Hippocampal formation (tissue), 2 donors: Measurements from ENCODE around the gene SHISA3.

ENCODE experiments used
- DNase-seq, 2 donors: peaks; one replicate each; lab custom pipeline; 2025; lab: John Stamatoyannopoulos, UW

The SHISA3 gene

GRCh38 chr4:42391981-42392380, 5.3 kb upstream of the SHISA3 start:
- DNase-seq = no peak

GRCh38 chr4:42392436-42392835, 4.9 kb upstream of the SHISA3 start:
- DNase-seq = no peak

GRCh38 chr4:42395595-42395994, 1.7 kb upstream of the SHISA3 start:
- no peak for DNase-seq

DNA sequence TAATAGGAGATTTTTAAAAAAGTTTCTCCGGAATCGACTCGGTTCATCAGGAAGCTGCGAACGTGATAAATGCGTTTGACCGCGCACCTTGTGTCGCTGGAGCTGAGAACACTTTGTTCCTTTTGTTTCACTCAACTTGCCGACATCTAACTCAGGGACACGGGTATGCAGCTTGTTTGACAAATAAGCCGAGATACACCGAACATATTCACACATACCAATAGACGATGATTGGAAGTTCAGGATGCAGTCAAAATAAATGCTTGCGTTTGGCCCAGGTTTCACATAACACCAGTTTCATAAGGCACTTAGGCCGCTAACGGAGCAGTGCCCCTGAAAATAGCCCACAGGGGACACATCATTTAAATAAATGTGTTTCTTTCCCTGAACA, 932 bp upstream of the SHISA3 start:
- DNase-seq = no peak

DNA sequence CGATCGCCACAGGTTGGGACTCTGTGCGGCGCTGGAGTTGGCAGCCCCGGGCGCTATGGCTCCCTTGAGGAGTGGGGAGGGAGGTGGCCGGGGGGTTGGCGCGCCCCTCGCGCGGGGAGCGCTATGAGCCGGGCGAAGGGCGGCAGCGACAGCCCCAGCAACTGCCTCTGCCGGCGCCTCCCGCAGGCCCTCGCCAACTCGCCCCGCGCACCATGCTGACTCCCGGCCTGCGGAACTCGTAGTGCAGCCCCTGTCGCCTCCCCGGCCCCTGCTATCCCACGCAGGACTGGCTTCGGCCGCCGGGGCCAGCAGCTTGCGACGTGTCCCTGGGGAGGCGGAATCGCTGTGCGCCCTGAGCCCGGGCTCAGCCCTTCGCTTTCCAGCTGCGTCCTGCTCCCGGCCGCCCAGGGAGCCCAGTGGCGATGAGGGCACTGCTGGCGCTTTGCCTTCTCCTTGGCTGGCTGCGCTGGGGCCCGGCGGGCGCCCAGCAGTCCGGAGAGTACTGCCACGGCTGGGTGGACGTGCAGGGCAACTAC, 415 bp downstream of the SHISA3 start:
- no peak for DNase-seq

- no peak for DNase-seq
These were observed 1.0 kb downstream of the SHISA3 start for GRCh38 chr4:42398171-42398870.

DNA sequence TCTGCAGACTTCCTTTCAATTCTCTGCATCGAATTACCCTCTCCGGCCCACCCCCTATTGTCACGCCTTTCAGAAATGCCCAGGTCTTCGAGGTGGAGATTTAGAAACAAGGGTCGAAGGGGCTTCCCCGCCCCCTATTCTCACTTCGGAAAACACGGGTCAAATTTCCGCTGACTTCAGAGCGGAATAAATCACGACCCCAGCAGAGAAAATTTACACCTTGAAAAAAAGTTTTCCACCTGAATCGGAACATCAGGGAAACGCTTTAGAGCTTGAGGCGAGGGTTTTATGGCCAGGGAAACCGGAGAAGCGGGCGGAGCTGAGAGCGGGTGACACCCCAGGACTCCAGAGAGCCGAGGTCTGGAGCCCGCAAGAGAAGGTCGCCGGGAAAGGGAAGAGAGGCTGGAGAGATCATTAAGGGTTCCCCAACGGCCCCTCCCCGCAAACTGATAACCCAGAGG, 1.6 kb downstream of the SHISA3 start:
- no peak for DNase-seq

GRCh38 chr4:42399393-42399792, 2.1 kb downstream of the SHISA3 start:
- no peak for DNase-seq

DNA sequence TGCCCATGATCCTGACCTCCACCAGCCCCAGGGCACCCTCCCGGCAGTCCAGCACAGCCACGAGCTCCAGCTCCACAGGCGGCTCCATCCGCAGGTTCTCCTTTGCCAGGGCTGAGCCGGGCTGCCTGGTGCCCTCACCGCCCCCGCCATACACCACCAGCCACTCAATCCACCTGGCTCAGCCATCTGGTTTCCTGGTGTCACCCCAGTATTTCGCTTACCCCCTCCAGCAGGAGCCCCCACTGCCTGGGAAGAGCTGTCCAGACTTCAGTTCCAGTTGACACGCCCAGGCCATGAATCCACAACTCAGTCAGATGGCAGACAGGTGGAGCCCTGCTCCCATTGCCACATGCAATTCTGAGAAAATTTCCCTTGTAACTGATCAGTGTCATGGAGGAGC, 3.9 kb downstream of the SHISA3 start:
- no peak for DNase-seq

DNA sequence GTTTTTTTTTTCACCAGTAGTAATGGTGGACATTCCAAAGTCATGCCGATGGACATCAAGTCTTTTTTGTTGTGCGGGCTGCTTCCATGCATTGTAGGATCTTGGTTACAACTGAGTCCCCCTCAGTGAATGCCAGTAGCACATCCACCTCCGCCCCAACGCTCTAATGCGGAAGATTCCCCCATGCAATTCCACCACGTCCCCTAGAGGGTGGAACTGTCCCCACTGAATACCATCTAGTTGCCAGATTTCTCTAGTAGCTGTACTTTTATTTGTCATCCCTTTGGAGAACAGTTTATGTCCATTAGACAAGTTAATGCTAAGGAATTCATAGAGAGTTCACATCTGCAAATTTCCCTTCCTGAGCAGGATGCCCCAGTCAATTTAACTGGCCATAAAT, 6.7 kb downstream of the SHISA3 start:
- no peak for DNase-seq

- no peak for DNase-seq
These were observed 13.2 kb downstream of the SHISA3 start for GRCh38 chr4:42410446-42410845.

DNA sequence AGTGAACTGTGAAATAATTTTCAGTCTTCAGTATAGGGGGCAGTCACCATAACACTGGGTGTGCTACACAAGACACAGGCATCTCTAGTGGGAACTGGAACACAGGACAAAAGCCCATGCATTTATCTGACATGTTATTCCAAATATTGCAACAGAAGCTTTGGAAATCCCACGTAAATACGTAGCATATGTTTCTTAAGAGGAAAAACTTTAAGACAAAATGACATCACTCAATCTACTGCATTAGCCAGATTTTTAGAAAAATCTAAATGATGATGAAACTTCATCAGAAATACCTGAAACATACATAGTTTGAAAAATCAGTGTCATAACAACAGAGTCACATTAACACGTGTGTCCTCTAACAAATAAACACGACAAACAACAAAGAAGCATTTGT, 14.5 kb downstream of the SHISA3 start:
- DNase-seq = no peak

DNA sequence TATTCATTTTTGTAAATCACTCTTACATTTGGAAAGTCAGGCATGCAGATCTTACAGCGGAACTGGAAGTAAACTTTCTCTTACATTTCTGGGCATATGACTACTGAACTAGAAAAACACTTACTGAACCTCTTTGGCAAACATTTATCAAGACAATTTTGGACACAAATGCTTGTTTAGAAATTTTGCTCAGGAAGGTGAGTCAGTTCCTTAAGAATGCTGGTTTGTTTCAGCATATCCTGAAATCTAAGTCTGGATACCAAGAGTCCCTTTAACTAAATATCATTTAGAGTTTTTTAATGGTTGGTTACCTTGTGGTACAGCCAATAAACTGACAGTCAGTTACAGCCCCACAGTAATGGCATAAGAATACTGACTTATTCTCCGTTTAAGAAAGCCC, 15.0 kb downstream of the SHISA3 start:
- DNase-seq = no peak

DNA sequence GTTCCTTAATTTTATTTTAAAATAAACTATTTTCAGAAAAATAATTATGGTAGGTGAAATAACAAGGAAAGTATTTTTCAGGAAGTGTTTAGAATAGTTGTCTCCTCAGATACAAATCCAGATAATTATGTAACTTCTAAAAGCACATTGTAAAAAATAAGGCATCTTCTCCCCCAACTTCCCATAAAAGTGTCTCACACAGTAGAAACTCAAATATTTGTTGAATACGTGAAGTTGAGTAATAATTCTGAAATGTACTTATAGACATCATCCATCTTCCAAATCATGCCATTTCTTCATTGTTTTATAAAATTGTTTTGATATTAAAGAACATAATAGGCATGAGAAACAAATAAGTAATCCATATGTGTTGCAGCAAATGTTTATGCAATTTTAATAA, 18.0 kb downstream of the SHISA3 start:
- DNase-seq = no peak

- no peak for DNase-seq
These were observed 18.7 kb downstream of the SHISA3 start for GRCh38 chr4:42416017-42416416.

DNA sequence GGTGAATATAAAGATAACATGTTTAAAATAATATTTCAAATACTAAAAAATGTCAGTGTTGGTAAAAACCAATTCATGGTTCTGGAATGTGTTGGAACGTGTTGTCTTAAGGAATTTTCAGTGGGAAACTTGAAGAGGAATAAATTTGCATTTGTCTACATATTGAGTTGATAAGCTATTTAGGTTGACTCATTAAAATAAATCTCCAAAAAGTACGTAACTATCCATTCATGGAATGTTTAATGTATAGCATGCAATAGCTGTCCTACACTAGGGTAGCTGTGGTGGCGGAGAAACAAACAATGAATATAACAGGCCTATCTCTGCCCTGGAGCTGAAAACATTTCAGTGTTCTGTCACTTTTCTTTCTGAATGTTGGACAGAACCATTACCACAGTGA, 20.3 kb downstream of the SHISA3 start:
- no peak for DNase-seq

DNA sequence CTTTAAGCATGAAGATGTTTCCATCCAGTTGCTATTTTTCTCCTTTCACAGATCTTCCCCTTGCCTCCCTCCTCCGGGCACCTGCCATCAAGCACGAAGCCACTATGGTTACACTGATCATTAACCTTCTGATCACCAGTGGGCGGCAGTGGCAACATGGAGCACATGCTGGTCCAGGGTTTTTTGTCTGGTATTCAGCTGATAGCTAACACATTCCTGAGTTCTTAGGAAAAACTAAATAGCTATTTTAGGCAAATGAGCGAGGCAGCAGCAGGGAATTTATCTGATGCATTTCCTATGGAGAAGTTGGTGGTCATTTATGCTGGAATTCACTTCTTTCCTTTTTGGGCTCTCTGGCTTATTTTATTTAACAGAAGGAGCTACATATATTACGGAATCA, 22.9 kb downstream of the SHISA3 start:
- DNase-seq = no peak

GRCh38 chr4:42425146-42426065, 28.1 kb downstream of the SHISA3 start:
- no peak for DNase-seq

- DNase-seq = no peak
These were observed 30.7 kb downstream of the SHISA3 start for GRCh38 chr4:42428036-42428435.

DNA sequence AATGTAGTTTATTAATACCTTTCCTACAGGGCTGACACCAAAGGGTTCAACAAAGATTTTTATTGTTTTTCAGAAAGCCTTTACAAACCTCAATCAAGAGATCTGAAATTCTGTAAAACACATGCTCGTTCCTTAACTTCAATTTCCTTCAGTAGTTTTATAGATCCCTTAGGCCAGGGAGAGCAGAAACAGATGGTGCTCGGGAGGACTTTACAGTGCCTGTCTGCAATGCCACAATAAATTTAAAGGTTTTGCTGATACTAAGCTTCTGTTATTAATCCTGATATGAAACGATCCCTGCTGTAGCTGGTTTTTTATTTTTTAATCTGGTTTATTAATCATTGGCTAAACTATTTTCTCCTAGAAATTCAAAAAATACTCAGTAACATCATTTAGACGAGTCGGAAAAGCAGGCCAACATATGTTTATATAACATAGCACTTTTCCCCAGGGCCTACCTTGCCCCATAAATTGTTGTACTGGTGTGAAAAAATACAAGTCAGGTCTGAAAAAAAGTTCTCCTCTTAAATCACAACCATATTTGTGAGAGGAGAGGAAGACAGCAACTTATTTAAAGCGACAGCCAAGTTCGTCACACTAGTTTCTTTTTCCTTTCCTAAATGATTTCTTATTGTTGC, 39.8 kb downstream of the SHISA3 start:
- DNase-seq = no peak

DNA sequence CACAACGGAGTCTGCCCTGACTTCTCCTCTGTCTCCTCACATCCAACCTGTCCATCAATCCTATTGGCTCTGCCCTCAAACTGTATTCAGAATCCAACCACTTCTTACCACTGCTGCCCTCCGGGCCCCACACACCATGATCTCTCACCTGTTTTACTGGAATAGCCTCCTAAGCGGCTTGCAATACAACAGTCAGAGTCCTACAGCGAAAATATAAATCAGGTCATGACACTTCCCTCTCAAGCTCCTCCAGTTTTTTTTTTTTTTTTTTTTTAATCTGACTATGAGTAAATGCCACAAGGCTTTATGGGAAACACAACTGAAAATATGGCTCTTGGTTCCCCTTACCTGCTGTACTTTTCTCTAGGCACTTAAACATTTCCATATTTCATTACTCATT, 42.8 kb downstream of the SHISA3 start:
- no peak for DNase-seq

DNA sequence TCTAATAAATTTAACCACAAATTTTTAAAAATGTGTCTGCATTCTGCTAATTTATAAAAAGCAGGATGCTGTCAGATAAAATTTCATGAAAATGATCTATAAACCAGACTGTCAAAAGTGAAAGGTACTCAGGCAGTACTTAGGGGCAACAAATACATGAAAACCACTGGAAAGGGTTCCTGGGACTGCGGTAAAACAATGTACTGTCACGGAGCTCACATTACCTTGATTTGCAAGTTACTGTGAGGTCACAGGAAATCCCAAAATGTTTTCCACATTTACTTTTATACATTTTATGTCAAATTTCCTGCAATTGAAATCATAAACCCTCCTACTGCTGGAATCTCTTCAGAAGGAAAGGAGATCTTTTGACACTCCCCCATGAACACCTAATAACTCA, 45.3 kb downstream of the SHISA3 start:
- no peak for DNase-seq

- no peak for DNase-seq
These were observed 47.8 kb downstream of the SHISA3 start for GRCh38 chr4:42445038-42445437.
